Measurements from ENCODE around the gene DOCK8.

The DOCK8 gene

GRCh38 chr9:382383-382782 lies 167.7 kb downstream of the DOCK8 start:
- Mint-ChIP-seq H3K27ac (no peak overlapping the region), H3K9me3 (no peaks in the 10 kb centered on the region), H3K4me3 (no peak overlapping the region), H3K27me3 (ENCODE audit: low read depth, poor library complexity) (peaks cover 6% of the 10 kb centered on the region), H3K36me3 (ENCODE audit: low read depth) (no peaks in the 10 kb centered on the region), H3K4me1 (peaks cover 8% of the 10 kb centered on the region)
- no peak for DNase-seq
- TF ChIP-seq CTCF (IDR thresholded peaks at IDR 0.05) = no peak

GRCh38 chr9:385818-386398 lies 171.2 kb downstream of the DOCK8 start:
- Mint-ChIP-seq H3K36me3 (ENCODE audit: low read depth) (no peaks in the 10 kb centered on the region), H3K4me1 (peaks cover 30% of the 10 kb centered on the region), H3K27me3 (ENCODE audit: low read depth, poor library complexity) (no peaks in the 10 kb centered on the region), H3K9me3 (no peaks in the 10 kb centered on the region), H3K27ac (no peak overlapping the region), H3K4me3 (no peak overlapping the region)
- peak; percentile 98 for TF ChIP-seq CTCF (IDR thresholded peaks at IDR 0.05)
- DNase-seq = peak; percentile 65

DNA sequence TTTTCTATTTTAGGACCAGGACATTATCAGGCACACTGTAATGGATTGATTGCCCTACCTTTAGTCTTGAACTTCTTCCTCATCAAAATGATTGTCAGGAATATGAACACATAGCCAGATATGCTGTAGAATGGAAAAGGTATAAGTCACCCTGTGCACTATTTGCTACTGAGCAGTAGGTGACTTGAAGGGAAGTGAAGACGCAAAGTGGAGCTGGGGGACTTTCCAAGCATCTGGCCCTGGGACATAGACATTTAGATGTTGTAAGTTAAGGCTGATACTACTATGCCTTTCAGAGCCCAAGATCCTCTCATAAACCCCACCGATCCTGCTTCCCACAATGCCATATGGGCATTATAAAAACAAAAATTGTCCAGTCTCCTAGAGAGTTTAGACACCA lies 174.5 kb downstream of the DOCK8 start:
- Mint-ChIP-seq H3K4me3 (no peak overlapping the region), H3K36me3 (ENCODE audit: low read depth) (no peaks in the 10 kb centered on the region), H3K27ac (no peak overlapping the region), H3K4me1 (peaks cover 37% of the 10 kb centered on the region), H3K27me3 (ENCODE audit: low read depth, poor library complexity) (no peaks in the 10 kb centered on the region), H3K9me3 (no peaks in the 10 kb centered on the region)
- no peak for TF ChIP-seq CTCF (IDR thresholded peaks at IDR 0.05)
- DNase-seq = no peak

- no peak for TF ChIP-seq CTCF (IDR thresholded peaks at IDR 0.05)
- Mint-ChIP-seq H3K4me3 (no peak overlapping the region), H3K27ac (no peak overlapping the region), H3K36me3 (ENCODE audit: low read depth) (no peaks in the 10 kb centered on the region), H3K9me3 (no peaks in the 10 kb centered on the region), H3K27me3 (ENCODE audit: low read depth, poor library complexity) (no peaks in the 10 kb centered on the region), H3K4me1 (peaks cover 37% of the 10 kb centered on the region)
- DNase-seq = no peak
These were observed 175.1 kb downstream of the DOCK8 start for GRCh38 chr9:389758-390157.

DNA sequence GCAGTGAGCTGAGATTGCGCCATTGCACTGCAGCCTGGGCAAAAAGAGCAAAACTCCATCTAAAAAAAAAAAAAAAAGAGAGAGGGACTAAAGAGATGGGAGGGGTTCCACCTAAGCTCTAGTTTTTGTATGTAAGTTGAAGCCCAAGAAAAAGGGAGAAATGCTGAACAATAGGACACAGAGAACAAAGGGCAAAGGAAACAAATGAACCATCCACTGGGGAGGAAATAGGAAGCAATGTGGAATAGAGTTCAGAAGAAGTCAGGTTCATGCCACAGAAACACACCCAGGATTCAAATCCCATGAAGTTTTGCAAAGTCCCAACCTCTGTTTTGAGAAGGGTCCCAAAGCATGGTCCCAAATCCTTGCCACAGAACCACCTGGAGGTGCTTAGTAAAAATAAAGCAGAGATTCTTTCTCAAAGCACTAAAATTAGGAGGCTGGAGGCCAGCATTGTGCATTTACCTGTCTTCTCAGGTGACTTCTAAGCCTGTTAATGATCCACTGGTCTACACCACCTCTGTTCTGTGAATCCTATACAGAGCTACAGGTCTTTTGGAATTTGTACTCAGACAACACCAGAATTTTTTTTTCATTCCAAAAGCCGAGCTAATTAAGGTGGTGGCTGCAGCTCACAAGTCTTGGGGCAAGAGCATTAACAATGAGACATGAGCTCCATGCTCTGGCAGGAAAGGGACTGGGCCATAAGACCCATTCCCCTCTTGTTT lies 177.6 kb downstream of the DOCK8 start:
- Mint-ChIP-seq H3K9me3 (peaks cover 5% of the 10 kb centered on the region), H3K27me3 (ENCODE audit: low read depth, poor library complexity) (no peaks in the 10 kb centered on the region), H3K4me3 (no peak overlapping the region), H3K27ac (no peak overlapping the region), H3K36me3 (ENCODE audit: low read depth) (no peaks in the 10 kb centered on the region), H3K4me1 (peaks cover 35% of the 10 kb centered on the region)
- no peak for TF ChIP-seq CTCF (IDR thresholded peaks at IDR 0.05)
- no peak for DNase-seq

Data from nephron progenitor cell (in vitro differentiated cells).